GM19023 (cell line): Measurements from ENCODE around the gene SFRP5.

Source experiments
- ATAC-seq: cut with Tn5 transposase; IDR thresholded peaks from one replicate; pipeline ENCODE4 v1.9.1; 2021; ENCODE audit warnings: mild to moderate bottlenecking, moderate library complexity; ENCODE audit not compliant: unreplicated experiment

Gene SFRP5

DNA sequence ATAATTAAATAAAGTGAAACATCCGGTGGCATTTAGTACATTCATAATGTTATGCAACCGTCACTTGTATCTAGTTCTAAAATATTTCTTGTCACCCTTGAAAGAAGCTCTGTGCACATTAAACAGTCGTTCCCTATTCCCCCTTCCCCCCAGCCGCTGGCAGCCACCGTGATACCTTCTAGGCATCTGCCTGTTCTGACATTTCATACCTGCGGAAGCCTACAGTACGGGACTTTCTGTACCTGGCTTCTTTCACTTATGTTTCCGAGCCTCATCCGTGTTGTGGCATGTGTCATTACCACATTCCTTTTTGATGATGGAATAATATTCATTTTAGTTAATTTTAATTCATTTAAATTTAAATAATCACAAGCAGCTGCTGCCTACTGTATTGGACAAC, 13.9 kb upstream of the SFRP5 start:
- ATAC-seq = no peak

DNA sequence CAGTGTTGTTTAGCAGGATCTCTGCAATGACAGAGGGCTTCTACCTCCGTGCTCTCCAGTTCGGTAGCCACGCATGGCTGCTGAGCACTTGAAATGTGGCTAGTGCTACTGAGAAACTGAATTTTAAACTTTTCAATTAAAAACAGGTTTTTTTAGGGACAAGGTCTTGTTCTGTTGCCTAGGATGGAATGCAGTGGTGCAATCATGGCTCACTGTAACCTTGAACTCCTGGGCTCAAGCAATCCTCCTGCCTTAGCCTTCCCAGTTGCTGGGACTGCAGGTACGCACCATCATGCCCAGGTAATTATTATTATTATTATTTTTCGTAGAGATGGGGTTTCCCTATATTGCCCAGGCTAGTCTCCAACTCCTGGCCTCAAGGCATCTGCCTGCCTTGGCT, 13.4 kb upstream of the SFRP5 start:
- ATAC-seq = no peak

DNA sequence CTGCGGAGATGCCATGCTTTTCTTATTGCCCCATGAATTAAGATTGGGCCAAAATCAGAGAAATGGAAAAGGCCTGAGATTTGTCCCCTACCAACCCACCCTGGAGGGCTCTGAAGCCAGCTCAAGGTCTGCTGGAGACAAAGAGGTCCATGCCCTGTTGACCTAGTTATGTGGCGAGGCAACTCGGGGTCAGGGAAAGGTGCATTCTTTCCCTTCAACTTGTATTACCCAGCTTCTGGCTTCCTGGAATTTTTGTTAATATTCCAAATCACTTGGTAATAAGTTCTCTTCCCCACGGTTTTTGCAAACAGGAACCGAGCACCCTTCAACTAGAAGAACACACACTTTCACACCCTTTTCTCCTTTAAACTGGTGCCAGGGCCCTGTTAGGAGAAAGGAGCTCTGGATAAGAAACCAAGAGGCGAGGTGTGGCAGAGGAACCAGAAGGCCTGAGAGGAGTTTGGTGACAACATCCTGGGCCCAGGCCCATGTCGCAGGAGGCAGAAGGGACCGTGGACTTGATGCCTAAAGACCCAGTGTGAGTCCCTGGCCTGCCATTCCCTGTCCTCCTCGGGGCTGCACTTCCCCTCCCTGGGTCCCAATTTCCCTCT, 12.5 kb upstream of the SFRP5 start:
- no peak for ATAC-seq

DNA sequence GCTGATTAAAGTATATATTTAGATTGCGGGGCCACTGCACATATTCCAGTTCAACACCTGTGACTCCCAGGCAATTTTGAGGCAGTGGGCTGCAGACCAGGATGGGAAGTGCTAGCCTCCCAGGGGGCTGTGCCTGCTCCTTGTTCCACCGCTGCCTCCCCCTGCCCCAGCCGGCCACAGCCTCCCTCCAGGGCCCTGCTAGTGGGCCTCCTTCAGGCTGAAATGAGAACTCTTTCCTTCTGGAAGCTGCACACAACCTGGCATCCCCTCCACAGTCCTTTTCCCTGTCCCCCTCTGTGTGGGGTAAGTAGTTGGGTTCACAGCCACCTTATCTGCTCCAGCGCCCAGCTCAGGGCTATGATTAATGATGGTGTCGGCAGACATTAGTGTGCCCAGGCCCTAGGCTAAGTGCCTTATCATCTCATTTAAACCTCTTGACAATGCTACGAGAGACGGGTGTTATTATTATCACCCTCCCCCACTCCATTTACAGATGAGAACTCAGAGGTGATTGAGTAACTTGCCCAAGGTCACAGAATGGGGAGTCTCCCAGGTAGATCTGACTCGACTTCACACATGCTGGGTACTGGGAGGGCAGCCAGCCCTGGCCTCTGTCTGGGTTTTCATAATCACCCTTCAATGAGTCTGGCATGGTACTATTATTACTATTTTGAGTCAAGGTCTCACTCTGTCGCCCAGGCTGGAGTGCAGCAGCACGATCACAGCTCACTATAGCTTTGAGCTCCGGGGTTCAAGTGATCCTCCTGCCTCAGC, 10.8 kb upstream of the SFRP5 start:
- no peak for ATAC-seq

- no peak for ATAC-seq
Observed at GRCh38 chr10:97781618-97782331, 10.0 kb upstream of the SFRP5 start.

GRCh38 chr10:97780841-97781617, 9.2 kb upstream of the SFRP5 start:
- no peak for ATAC-seq

DNA sequence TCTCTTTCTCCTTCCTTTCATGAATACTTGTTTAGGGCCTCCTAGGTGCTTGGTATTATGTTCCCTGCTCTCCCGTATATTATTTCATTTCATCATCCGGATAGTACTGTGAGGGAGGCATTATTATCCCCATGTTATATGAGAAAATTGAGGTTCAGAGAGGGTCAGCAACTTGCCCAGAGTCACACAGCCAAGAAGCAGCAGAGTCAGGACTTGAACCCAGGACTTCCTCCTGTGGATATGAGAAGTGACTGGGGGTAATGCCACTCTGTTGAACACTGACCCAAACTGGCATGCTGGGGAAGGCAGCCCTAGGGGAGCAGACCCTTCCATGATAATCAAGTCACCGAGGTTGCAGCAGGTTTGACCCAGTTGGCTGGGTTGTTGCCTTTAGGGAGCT, 8.2 kb upstream of the SFRP5 start:
- ATAC-seq = no peak

DNA sequence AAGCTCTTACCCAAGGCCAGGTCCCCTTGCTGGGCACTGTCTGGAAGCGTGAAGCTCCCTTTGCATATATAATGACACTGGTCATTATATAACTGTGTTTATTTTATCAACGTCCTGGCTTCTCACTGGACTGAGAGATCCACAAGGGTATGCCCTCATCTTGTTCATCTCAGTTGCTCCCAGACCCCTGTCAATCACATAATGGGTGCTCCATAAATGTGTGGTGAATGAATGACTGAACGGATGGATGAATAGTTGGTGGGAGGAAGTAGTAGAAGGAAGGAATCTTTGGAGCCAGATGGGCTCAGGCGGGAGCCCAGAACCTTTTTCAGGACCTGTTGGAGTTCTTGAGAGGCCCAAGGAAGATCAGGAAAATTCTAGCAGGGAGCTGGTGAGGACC, 7.7 kb upstream of the SFRP5 start:
- no peak for ATAC-seq

DNA sequence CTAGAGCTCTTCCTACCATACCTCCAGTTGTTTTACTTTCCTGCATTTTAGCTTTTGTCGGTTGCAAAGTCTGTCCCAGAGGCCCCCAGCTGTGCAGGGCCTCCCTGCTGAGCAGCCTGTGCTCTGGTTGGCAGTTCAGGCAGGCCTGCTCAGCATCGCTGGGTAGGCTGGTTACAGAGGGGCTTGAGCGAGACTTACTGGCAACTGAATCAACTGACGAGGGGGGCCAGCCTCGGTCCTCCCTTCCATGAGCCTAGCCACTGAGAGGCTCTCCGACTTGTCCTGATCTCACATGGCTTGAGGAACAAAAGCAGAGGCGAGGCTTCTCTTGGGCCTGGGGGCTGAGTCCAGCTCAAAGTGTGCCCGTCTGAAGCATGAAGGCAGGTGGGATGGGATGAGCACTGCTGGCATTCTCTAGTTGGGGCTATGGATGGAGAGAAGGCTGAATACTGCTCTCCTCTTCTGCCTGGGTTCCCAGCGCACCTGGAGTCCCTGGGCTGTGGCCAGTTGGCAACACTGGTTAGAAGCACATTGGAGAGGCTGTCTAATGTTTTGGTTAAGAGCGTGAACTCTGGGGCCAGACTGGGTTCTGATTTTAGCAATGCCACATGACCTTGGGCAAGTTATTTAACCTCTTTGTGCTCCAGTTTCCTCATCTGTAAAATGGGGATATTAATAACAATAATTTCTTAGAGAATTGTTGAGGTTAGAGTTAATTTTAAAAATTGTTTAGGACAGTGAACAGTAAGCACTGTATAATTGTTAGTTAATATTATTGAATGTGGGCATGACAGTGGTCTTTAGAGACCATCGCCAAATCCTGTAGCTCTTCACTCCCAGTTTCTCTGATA, 6.9 kb upstream of the SFRP5 start:
- ATAC-seq = no peak

DNA sequence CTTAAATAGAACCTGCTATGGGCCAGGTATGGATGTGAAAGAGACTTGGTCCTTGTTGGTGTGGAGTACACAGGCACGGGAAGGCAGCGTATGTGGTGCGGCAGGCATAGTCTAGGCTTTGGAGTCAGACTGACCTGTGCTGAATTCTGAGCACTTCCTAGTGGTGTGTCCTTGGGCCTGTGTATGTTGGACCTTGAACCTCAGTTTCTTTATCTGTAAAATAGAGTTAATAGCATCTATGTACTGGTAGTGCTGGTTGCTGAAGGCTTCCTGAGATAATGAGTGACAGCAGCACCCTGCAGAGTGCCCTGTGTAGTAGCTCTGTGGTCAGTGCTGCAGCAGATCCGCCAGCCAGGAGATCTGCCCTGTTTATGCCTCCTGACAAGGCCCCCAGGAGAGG, 5.3 kb upstream of the SFRP5 start:
- no peak for ATAC-seq

DNA sequence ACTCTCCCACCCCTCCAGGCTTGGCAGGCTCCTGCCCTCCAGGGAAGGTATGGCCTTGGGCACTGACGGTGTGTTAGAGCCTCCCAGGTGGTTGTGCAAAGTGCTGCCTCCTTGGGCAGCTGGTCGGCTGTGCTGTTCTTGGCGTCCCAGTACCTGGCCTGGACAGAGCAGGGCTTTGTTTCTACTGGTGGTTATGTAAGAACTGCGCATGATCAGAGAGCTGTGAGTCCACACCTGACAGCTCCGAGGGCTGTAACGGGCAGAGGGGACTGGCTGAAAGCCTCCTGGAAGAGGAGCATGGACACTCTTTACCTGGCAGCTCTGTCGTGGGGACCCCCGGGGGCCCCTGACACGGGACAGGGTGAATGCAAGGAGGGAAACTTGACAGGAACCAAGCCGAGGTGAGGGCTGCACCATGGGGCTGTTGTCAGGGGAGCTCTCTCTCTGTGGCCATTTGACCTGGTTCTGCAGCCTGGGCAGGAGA, 3.1 kb upstream of the SFRP5 start:
- no peak for ATAC-seq

DNA sequence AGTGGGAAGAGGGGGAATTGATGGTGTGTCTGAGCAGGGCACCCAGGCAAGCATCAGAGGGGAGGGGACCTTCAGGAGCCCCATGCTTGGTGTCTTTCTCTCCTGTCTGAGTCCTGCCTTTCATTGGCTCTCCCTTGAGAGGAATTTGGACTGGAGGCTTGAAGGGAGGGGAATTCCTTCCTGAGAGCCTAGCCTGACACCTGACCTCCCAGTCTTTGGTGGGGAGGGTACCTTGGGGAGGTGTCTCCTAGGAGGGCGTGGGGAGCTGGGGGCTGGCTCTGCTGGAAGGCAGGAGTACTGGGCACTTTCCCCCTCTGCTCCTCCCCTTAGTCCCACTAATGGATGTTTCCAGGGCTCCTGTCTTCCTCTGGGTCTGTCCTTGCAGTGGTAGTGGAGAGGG, 1.3 kb upstream of the SFRP5 start:
- ATAC-seq = no peak

DNA sequence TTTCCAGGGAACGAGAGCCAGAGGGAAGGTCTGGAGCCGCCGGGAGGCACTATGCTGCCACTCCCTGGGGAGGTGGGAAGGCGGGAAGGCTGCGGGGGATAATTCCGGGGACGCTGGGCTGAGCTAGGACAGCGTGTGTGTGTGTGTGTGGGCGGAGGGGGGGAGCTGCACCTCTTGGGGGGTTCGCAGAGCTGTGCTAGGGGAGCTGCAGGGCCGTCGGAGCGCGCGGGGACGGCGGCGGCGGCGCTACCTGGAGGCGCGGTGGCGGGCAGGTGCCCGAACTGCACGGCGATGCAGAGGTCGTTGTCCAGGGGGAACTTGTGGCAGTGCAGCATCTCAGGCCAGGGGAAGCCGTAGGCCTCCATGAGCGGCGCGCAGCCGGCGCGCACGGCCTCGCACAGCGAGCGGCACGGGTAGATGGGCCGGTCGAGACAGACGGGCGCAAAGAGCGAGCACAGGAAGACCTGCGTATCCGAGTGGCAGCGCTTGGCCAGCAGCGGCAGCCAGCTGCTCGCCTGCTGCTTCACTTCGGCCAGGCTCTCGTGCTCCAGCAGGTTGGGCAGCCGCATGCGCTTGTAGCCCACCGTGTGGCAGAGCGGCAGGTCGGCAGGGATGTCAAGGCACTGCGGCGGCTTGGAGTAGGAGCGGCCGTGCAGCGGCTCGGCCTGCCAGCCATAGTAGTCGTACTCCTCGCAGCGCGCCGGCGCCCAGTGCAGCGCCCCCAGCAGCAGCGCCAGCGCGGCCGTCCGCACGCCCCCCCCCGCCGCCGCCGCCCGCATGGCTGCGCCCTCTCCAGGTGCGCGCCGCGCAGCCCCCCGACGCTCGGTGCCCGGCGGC, 526 bp downstream of the SFRP5 start:
- no peak for ATAC-seq

- ATAC-seq = no peak
Observed at GRCh38 chr10:97770255-97770654, 1.5 kb downstream of the SFRP5 start.

GRCh38 chr10:97768322-97769315, 3.2 kb downstream of the SFRP5 start:
- no peak for ATAC-seq

DNA sequence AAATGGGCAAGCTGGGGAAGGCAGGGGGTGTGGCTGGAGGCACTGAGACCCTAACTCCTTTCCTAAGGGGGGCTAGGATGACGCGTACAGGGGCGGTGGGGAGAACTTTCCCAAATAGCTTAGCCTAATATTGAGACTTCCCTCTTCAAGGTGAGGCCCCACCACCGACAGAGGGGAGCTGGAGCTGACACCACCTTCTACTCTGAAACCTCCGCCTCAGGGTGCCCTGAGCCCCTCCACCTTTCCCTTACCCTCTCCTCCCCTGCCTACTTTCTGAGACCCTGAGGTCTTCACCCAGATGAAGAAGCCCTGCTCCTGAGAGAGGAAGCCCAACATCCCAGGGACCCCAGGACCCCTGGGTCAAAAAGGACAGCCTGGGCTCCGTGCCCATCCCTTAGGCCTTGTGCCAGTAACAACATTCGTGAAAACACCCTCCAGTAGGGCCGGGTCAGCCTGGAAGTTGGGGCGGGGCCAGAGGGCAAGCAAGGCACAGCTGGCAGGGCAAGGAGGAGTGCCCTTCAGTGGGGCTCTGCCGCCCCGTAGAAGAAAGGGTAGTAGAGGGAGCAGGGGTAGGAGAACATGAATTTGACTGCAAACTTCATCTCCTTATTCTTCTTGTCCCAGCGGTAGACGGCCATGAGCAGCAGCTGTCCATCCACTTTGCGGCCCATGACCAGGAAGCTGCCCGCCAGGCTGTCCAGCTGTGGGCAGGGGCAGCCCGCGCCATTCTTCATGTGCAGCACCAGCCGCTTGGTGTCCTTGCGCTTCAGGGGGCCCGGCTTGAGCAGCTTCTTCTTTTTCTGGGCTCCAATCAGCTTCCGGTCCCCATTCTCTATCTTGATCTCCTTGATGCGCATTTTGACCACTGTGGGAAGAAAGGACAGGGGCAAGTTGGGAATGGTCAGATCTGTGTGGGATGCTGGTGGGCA, 4.5 kb downstream of the SFRP5 start:
- no peak for ATAC-seq
